Umbilical cord (tissue), 2 donors: ENCODE data around the gene ACER2. TPM values are rescaled to one million over a fixed set of nuclear protein-coding genes. Genes with fewer than 3 reads are reported as not detected.

Experiments used
- DNase-seq: peaks from one replicate; pipeline ENCODE4 v3.0.0-alpha.2; 2015; ENCODE audit warnings: low spot score
- total RNA-seq: library from RNA; depleted of rRNA; stranded (reverse); fragments of >200 nt; gene quantifications from one replicate; pipeline ENCODE4 v1.2.3, GENCODE V29; 2014; ENCODE audit warnings: low replicate concordance; ENCODE audit not compliant: insufficient read depth

ACER2 gene
- total RNA-seq, 1 donor from 2014 or later = 2.2 TPM

DNA sequence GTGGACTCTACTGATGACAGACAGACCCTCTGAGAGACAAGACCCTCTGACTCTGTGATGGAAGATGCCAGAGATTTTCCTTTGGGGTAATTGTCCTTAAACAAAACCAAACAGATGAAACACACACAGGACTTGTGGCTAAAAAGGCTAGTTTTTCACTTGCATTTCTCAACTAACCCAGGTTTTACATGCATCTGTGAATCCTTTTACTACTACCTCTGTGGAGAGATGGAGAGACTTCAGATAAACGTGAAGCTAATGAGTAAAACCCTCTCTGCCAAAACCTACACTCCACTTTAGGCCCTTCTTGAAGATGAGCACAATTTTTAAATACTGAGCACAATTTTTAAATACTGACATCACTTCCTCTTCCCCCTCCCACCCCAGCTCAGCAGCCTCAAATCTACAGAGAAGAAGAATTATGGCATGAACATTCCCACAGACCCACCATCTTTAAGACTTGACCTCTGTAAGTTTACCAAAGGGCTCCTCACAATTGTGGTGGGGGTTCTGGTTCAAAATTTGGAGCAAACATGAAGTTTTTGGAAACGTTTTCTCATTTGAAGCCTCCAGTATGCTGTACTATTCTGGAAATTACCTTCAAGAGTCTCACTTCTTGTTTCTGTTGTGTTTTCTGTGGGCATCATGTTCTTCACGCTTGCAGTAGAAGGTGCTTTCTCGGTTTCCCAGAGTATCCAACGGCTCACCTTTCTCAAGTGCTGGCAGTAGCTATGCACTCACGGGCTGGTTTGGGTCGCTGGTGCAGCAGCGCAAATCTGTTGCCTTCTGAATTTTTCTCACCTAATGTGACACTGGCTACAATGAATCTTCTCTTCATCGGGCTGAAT lies 42.7 kb downstream of the ACER2 start:
- no peak for DNase-seq

DNA sequence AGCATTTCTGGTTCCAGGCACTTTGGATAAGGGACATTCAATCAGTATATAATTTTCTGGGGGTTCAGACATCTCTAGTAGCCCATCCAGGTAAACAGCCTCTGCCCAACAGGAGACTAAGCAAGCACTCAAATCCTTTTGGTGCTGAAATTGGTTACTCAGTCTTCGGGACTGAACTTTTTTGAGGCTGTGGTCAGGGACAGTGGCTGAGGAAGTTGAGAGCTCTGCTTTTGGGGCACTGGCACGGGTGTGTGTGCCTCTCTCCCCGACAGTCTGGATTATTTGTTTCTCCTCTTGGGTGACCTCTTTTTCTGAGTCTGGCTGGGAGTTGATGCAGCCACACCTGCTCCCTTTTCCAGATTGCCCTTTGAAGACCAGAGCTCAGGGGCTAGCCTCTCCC lies 47.6 kb downstream of the ACER2 start:
- DNase-seq = no peak

- DNase-seq = peak; percentile 84
Measured at GRCh38 chr9:19456996-19457692, 48.3 kb downstream of the ACER2 start.

DNA sequence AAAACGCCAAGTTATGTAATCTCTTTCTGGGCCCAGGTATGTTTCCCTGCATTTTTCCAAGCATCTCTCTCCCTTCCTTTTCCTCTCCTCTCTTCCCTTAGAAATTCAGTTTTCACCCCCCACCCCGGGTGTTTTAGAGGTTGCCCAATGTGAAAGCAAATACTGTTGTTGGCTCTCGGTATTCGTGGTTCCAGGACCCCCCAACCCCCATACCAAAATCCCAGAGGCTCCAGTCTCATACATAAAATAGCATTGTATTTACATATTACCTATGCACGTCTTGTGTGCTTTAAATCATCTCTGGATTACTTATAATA lies 48.8 kb downstream of the ACER2 start:
- no peak for DNase-seq

- peak; percentile 58 for DNase-seq
Measured at GRCh38 chr9:19460243-19460642, 51.4 kb downstream of the ACER2 start.

GRCh38 chr9:19461135-19461534 lies 52.3 kb downstream of the ACER2 start:
- DNase-seq = no peak

DNA sequence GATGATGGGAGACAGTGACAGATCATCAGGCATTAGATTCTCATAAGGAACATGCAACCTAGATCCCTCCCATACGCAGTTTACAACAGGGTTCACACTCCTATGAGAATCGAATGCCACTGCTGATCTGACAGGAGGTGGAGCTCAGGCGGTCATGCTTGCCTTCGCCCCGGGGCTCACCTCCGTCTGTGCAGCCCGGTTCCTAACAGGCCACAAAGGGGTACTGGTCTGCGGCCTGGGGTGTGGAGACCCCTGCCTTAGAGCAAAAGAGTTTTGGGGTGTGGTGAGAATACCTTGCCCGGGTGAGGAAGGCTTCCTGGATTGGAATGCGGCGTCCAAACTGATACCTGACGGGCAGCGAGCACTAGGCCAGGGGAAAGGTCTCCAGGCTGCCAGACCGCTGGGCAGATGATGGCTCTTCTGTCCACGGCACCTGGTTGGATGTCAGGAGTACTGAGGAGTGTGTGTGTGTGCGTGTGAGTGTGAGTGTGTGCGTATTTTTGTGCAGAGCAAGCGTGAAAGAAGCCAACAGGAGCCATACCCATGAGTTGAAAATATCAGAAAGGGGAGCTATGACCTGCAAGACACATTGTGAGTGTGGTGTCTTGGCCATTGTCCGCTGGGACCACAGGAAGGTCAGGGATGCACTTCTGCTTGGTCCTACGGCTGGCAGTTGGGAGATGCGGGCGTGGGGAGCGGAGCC lies 55.4 kb downstream of the ACER2 start:
- DNase-seq = no peak

DNA sequence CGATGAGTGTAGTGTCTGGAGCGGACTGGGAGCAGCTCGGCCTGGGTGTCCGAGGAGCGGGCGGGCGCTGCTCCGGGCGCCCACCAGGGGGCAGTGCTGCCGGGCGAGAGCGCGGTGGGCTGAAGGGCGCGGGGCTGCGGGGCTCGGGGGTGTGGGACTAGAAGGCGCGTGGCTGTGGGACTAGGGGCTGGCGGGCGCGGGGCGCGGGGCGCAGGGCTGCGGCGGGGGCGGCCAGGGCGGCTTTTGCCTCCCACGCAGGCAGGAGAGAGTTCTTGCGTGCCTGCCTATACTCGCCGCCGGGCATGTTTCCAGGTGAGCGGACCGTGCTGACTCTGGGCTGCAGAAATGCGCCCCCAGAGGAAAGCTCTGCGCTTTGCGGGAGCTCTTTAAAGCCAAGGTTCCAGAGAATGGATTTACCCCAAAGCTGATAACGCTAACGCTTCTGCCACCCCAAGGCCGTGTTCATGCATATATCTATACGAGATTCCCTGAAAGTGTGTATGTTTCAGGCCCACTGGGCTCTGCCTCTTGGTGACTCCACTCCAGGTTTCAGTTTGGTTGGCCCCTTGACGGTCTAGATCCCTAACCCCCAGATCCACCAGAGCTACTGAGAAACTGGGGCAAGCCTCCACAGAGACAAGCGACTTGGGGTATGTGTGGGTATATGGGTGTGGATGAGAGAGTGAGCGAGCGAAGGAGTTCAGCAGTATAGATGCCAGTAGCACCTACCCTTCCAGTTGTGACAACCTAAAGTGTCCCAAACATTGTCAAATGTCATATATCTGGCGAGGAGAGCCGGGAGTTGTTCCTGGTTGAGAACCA lies 56.2 kb downstream of the ACER2 start:
- DNase-seq = peak; percentile 76

DNA sequence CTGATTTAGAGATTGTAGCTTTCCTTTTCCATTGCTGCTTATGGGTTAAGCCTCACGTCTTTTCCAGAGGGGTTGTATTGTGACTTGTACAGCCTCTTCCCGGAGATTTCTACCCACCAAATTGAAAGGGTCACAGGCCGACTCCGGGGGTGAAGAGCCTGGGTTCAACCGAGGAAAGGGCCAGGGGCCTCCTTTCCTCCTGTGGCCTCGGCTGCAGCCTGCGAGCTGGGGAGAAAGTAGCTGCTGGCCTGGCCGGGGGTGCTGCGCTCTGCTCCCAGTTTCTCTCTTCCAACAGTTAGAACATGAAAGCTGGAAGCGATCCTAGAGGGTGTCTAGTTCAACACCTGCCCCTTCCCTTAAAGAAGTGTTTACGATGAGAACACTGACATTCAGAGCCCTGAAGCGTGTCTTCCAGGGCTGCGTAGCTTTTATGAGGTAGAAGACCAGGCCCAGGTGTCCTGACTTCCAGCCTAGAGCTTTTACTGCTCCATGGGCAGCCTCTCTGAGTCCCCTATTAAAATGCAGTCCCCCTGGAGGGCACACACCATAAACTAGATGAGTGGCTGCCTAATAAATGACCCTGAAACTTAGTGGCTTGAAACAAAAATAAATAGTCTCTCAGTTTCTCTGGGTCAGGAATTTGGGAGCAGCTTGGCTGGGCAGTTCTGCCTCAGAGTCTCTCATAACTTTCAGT lies 56.9 kb downstream of the ACER2 start:
- DNase-seq = no peak

DNA sequence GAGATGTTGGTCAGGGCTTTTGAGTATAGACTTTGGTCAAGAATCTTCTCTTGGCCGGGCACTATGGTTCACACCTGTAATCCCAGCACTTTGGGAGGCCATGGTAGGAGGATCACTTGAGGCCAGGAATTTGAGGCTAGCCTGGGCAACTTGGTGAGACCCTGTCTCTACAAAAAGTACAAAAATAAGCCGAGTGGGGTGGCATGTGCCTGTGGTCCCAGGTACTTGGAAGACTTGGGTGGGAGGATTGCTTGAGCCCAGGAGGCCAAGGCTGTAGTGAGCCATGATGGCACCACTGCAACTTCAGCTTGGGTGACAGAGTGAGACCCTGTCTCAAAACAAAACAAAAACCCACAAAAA lies 57.5 kb downstream of the ACER2 start:
- no peak for DNase-seq

GRCh38 chr9:19469271-19469670 lies 60.5 kb downstream of the ACER2 start:
- DNase-seq = no peak

DNA sequence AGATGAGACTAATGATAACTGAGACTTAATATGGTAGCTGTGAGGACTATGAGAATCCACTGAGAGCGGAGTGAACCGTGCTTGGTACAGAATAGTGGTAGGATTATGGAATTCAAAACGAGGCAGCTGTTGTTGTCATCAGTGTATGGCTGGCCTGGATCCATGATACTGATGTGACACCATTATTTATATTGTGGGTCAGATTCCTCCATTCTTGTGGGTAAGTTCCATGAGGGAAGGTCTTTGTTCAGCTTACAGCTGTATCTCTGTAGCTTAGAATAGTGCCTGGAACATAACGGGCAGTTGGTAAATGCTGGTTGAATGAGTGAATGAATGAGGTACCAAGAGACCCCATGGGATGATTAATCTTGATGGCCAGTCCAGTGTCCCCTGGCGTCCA lies 61.8 kb downstream of the ACER2 start:
- DNase-seq = no peak

GRCh38 chr9:19470981-19471650 lies 62.3 kb downstream of the ACER2 start:
- DNase-seq = peak; percentile 16

- peak; percentile 58 for DNase-seq
Measured at GRCh38 chr9:19471737-19472648, 63.2 kb downstream of the ACER2 start.

GRCh38 chr9:19473605-19474004 lies 64.8 kb downstream of the ACER2 start:
- DNase-seq = no peak

DNA sequence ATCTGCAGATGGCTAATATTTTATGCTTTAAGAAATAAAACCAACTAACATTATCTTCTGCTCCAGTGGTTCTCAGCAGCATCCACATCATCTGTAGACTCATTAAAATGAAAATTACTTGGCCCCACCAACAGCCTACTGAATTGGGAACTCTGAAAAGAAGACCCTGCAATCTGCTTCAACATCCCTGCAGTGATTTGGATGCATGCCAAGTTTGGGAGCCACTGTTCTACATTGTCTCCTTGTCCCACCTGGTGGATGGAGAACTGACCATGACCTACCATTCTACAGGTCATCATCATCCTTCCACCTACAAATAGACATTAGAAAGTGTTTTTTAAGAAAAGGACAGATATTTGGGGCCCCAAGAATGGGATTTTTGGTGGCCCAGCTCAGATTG lies 71.1 kb downstream of the ACER2 start:
- DNase-seq = no peak

DNA sequence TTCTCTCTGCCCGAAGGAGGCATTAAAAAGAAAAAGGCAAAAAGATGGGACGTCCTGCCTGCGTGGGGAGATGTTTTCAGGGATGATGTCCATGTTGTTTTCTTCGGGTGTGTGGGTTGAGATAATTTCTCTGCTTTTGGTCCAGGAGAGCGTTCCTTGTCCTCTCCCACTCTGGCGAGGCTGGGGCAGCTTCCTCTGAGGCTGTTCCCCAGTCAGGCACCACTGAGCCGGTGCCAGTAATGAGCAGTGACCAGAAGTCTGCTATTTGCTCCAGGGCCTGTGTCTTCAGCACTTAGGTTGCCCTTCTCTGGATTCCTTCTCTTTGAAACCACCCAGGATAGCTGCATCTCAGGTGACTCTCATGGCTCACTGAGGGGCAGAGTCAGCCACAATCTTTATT lies 71.5 kb downstream of the ACER2 start:
- no peak for DNase-seq

- DNase-seq = peak; percentile 84
Measured at GRCh38 chr9:19481121-19481870, 72.5 kb downstream of the ACER2 start.

GRCh38 chr9:19481971-19482404 lies 73.2 kb downstream of the ACER2 start:
- no peak for DNase-seq
